GM18870 (cell line): ENCODE measurements around the gene PSMB11.

ENCODE experiments used
- ATAC-seq: cut with Tn5 transposase; IDR thresholded peaks from one replicate; pipeline ENCODE4 v1.9.1; 2021; ENCODE audit warnings: moderate library complexity; ENCODE audit not compliant: unreplicated experiment

PSMB11 gene

GRCh38 chr14:23057757-23058653 lies 16.0 kb downstream of the PSMB11 start:
- no peak for ATAC-seq

- ATAC-seq, result no peak
Observed at GRCh38 chr14:23058654-23059504, 16.9 kb downstream of the PSMB11 start.

- no peak for ATAC-seq
Observed at GRCh38 chr14:23060536-23061260, 18.7 kb downstream of the PSMB11 start.

- ATAC-seq, result no peak
Observed at GRCh38 chr14:23062002-23062401, 20.0 kb downstream of the PSMB11 start.

GRCh38 chr14:23063601-23064000 lies 21.6 kb downstream of the PSMB11 start:
- ATAC-seq, result no peak

GRCh38 chr14:23066368-23066767 lies 24.4 kb downstream of the PSMB11 start:
- no peak for ATAC-seq

GRCh38 chr14:23066855-23067744 lies 25.1 kb downstream of the PSMB11 start:
- no peak for ATAC-seq

GRCh38 chr14:23067847-23068788 lies 26.1 kb downstream of the PSMB11 start:
- no peak for ATAC-seq

- peak; percentile 69 for ATAC-seq
Observed at GRCh38 chr14:23068789-23069412, 26.9 kb downstream of the PSMB11 start.

- no peak for ATAC-seq
Observed at GRCh38 chr14:23069413-23069806, 27.4 kb downstream of the PSMB11 start.

GRCh38 chr14:23070262-23071129 lies 28.5 kb downstream of the PSMB11 start:
- ATAC-seq, result no peak

GRCh38 chr14:23071244-23071920 lies 29.4 kb downstream of the PSMB11 start:
- ATAC-seq, result peak; percentile 64

GRCh38 chr14:23071921-23072539 lies 30.0 kb downstream of the PSMB11 start:
- ATAC-seq, result no peak

GRCh38 chr14:23074906-23075305 lies 32.9 kb downstream of the PSMB11 start:
- ATAC-seq, result no peak

- ATAC-seq, result no peak
Observed at GRCh38 chr14:23076785-23077408, 34.9 kb downstream of the PSMB11 start.

- ATAC-seq, result no peak
Observed at GRCh38 chr14:23077962-23078361, 36.0 kb downstream of the PSMB11 start.
